ENCODE measurements around the gene STT3B.
A peak's percentile ranks its signal among the peaks of the same experiment; 100 is the strongest.

The STT3B gene

GRCh38 chr3:31671976-31672375, 139.3 kb downstream of the STT3B start:
- 100% methylated on average over 2 of the region's 6 CpGs for whole genome bisulfite sequencing
- Histone ChIP-seq H3K4me2 (ENCODE audit: low read length, poor library complexity, severe bottlenecking) (no peak overlapping the region), H2AFZ (ENCODE audit: low read depth, low read length) (no peak overlapping the region), H2BK120ac (ENCODE audit: low read depth, low read length) (no peak overlapping the region), H3K9ac (ENCODE audit: low read length) (no peak overlapping the region), H4K8ac (ENCODE audit: low read length) (no peak overlapping the region), H3K79me1 (replicated peaks; ENCODE audit: low read length, poor library complexity, severe bottlenecking) (peaks cover 8% of the 10 kb centered on the region), H2BK12ac (ENCODE audit: low read length in 2 of 2) (no peak overlapping the region), H3K23ac (ENCODE audit: low read length in 2 of 2) (no peak overlapping the region), H4K91ac (ENCODE audit: low read length) (no peak overlapping the region), H3K9me3 (ENCODE audit: control insufficient read depth, low read length) (no peaks in the 10 kb centered on the region), H3K14ac (ENCODE audit: low read length in 2 of 2) (no peak overlapping the region), H3K4ac (ENCODE audit: low read depth in 1 of 2, low read length in 2 of 2) (no peak overlapping the region), H3K27ac (ENCODE audit: low read length, poor library complexity, severe bottlenecking) (no peak overlapping the region), H2BK5ac (ENCODE audit: low read depth, low read length, poor library complexity, severe bottlenecking) (no peak overlapping the region), H3K18ac (ENCODE audit: low read depth in 1 of 2, low read length in 2 of 2) (no peak overlapping the region), H3K27me3 (ENCODE audit: control insufficient read depth in 1 of 2, insufficient read depth in 1 of 2, low read length in 2 of 2) (no peaks in the 10 kb centered on the region), H3K36me3 (ENCODE audit: control insufficient read depth in 1 of 2, insufficient read depth in 2 of 2, low read depth in 1 of 2, low read length in 2 of 2) (peaks cover 0 to 10% of the 10 kb centered on the region in 2 experiments), H2BK15ac (ENCODE audit: low read depth, poor library complexity, severe bottlenecking) (no peak overlapping the region), H3K4me3 (ENCODE audit: insufficient read depth in 1 of 2, low read depth in 1 of 2, low read length in 2 of 2) (no peak overlapping the region), H3K4me1 (ENCODE audit: control insufficient read depth, insufficient read depth, low read depth, low read length) (no peaks in the 10 kb centered on the region), H2AK5ac (ENCODE audit: low read length, severe bottlenecking) (no peak overlapping the region)
- DNase-seq: no peak

GRCh38 chr3:31673950-31674349, 141.2 kb downstream of the STT3B start:
- Histone ChIP-seq H3K4me3 (ENCODE audit: insufficient read depth in 1 of 2, low read depth in 1 of 2, low read length in 2 of 2) (no peak overlapping the region), H3K23ac (ENCODE audit: low read length in 2 of 2) (no peak overlapping the region), H2BK15ac (ENCODE audit: low read depth, poor library complexity, severe bottlenecking) (no peak overlapping the region), H3K4ac (ENCODE audit: low read depth in 1 of 2, low read length in 2 of 2) (no peak overlapping the region), H2AFZ (ENCODE audit: low read depth, low read length) (no peak overlapping the region), H3K14ac (ENCODE audit: low read length in 2 of 2) (no peak overlapping the region), H2BK120ac (ENCODE audit: low read depth, low read length) (no peak overlapping the region), H2BK12ac (ENCODE audit: low read length in 2 of 2) (no peak overlapping the region), H2AK5ac (ENCODE audit: low read length, severe bottlenecking) (no peak overlapping the region), H3K4me2 (ENCODE audit: low read length, poor library complexity, severe bottlenecking) (no peak overlapping the region), H3K79me1 (replicated peaks; ENCODE audit: low read length, poor library complexity, severe bottlenecking) (peaks cover 12% of the 10 kb centered on the region), H3K9ac (ENCODE audit: low read length) (no peak overlapping the region), H3K27ac (ENCODE audit: low read length, poor library complexity, severe bottlenecking) (no peak overlapping the region), H3K4me1 (ENCODE audit: control insufficient read depth, insufficient read depth, low read depth, low read length) (peaks cover 3% of the 10 kb centered on the region), H3K36me3 (ENCODE audit: control insufficient read depth in 1 of 2, insufficient read depth in 2 of 2, low read depth in 1 of 2, low read length in 2 of 2) (peaks cover 0 to 15% of the 10 kb centered on the region in 2 experiments), H3K9me3 (ENCODE audit: control insufficient read depth, low read length) (no peaks in the 10 kb centered on the region), H3K18ac (ENCODE audit: low read depth in 1 of 2, low read length in 2 of 2) (no peak overlapping the region), H4K91ac (ENCODE audit: low read length) (no peak overlapping the region), H3K27me3 (ENCODE audit: control insufficient read depth in 1 of 2, insufficient read depth in 1 of 2, low read length in 2 of 2) (no peaks in the 10 kb centered on the region), H4K8ac (ENCODE audit: low read length) (no peak overlapping the region), H2BK5ac (ENCODE audit: low read depth, low read length, poor library complexity, severe bottlenecking) (no peak overlapping the region)
- WGBS: 82% methylated on average over 1 of the region's 1 CpG
- no peak for DNase-seq

- Histone ChIP-seq H3K4ac (ENCODE audit: low read depth in 1 of 2, low read length in 2 of 2) (no peak overlapping the region), H2BK120ac (ENCODE audit: low read depth, low read length) (no peak overlapping the region), H2AK5ac (ENCODE audit: low read length, severe bottlenecking) (no peak overlapping the region), H3K27ac (ENCODE audit: low read length, poor library complexity, severe bottlenecking) (no peak overlapping the region), H3K23ac (ENCODE audit: low read length in 2 of 2) (no peak overlapping the region), H3K4me1 (ENCODE audit: control insufficient read depth, insufficient read depth, low read depth, low read length) (peaks cover 10% of the 10 kb centered on the region), H4K8ac (ENCODE audit: low read length) (no peak overlapping the region), H2BK5ac (ENCODE audit: low read depth, low read length, poor library complexity, severe bottlenecking) (no peak overlapping the region), H2BK15ac (ENCODE audit: low read depth, poor library complexity, severe bottlenecking) (no peak overlapping the region), H3K9me3 (ENCODE audit: control insufficient read depth, low read length) (no peaks in the 10 kb centered on the region), H4K91ac (ENCODE audit: low read length) (no peak overlapping the region), H3K4me2 (ENCODE audit: low read length, poor library complexity, severe bottlenecking) (no peak overlapping the region), H3K36me3 (ENCODE audit: control insufficient read depth in 1 of 2, insufficient read depth in 2 of 2, low read depth in 1 of 2, low read length in 2 of 2) (peaks cover 0 to 8% of the 10 kb centered on the region in 2 experiments), H2AFZ (ENCODE audit: low read depth, low read length) (no peak overlapping the region), H3K18ac (ENCODE audit: low read depth in 1 of 2, low read length in 2 of 2) (no peak overlapping the region), H3K27me3 (ENCODE audit: control insufficient read depth in 1 of 2, insufficient read depth in 1 of 2, low read length in 2 of 2) (no peaks in the 10 kb centered on the region), H3K14ac (ENCODE audit: low read length in 2 of 2) (no peak overlapping the region), H3K9ac (ENCODE audit: low read length) (no peak overlapping the region), H2BK12ac (ENCODE audit: low read length in 2 of 2) (no peak overlapping the region), H3K4me3 (ENCODE audit: insufficient read depth in 1 of 2, low read depth in 1 of 2, low read length in 2 of 2) (no peak overlapping the region), H3K79me1 (replicated peaks; ENCODE audit: low read length, poor library complexity, severe bottlenecking) (peaks cover 8% of the 10 kb centered on the region)
- WGBS: 92% methylated on average over 6 of the region's 8 CpGs
- DNase-seq: no peak
Observed at GRCh38 chr3:31676556-31676955, 143.8 kb downstream of the STT3B start.

GRCh38 chr3:31680072-31680870, 147.5 kb downstream of the STT3B start:
- H2AFZ ChIP-seq (ENCODE audit: low read depth, low read length): no peak overlapping the region
- H3K4me1 ChIP-seq (ENCODE audit: control insufficient read depth, insufficient read depth, low read depth, low read length): peaks cover 10% of the 10 kb centered on the region
- no peak overlapping the region for H3K18ac ChIP-seq (ENCODE audit: low read depth in 1 of 2, low read length in 2 of 2)
- H3K9me3 ChIP-seq (ENCODE audit: control insufficient read depth, low read length): no peaks in the 10 kb centered on the region
- peak overlapping the region; percentile 76 for H4K91ac ChIP-seq (ENCODE audit: low read length)
- WGBS: 60% methylated on average over 10 of the region's 10 CpGs
- peak overlapping the region in 1 of 2 experiments; percentile 75 for H3K14ac ChIP-seq (ENCODE audit: low read length in 2 of 2)
- H3K36me3 ChIP-seq (ENCODE audit: control insufficient read depth in 1 of 2, insufficient read depth in 2 of 2, low read depth in 1 of 2, low read length in 2 of 2): peaks cover 4 to 22% of the 10 kb centered on the region in 2 experiments
- no peak overlapping the region for H3K27ac ChIP-seq (ENCODE audit: low read length, poor library complexity, severe bottlenecking)
- H2BK12ac ChIP-seq (ENCODE audit: low read length in 2 of 2): peak overlapping the region; percentile 37 to 71
- peak overlapping the region in 1 of 2 experiments; percentile 69 for H3K4ac ChIP-seq (ENCODE audit: low read depth in 1 of 2, low read length in 2 of 2)
- no peak overlapping the region for H2AK5ac ChIP-seq (ENCODE audit: low read length, severe bottlenecking)
- DNase-seq: peak; percentile 14
- H4K8ac ChIP-seq (ENCODE audit: low read length): peak overlapping the region; percentile 79
- peaks cover 11% of the 10 kb centered on the region for H3K79me1 ChIP-seq (replicated peaks; ENCODE audit: low read length, poor library complexity, severe bottlenecking)
- H3K4me2 ChIP-seq (ENCODE audit: low read length, poor library complexity, severe bottlenecking): no peak overlapping the region
- no peak overlapping the region for H3K9ac ChIP-seq (ENCODE audit: low read length)
- no peak overlapping the region for H2BK5ac ChIP-seq (ENCODE audit: low read depth, low read length, poor library complexity, severe bottlenecking)
- H3K23ac ChIP-seq (ENCODE audit: low read length in 2 of 2): peak overlapping the region in 1 of 2 experiments; percentile 23
- H3K27me3 ChIP-seq (ENCODE audit: control insufficient read depth in 1 of 2, insufficient read depth in 1 of 2, low read length in 2 of 2): no peaks in the 10 kb centered on the region
- H2BK15ac ChIP-seq (ENCODE audit: low read depth, poor library complexity, severe bottlenecking): no peak overlapping the region
- no peak overlapping the region for H2BK120ac ChIP-seq (ENCODE audit: low read depth, low read length)
- H3K4me3 ChIP-seq (ENCODE audit: insufficient read depth in 1 of 2, low read depth in 1 of 2, low read length in 2 of 2): no peak overlapping the region

All from mesenchymal stem cell (in vitro differentiated cells and primary cell).